Fibroblast of skin of scalp (primary cell): ENCODE data around the gene RARB. TPM values are rescaled to one million over a fixed set of nuclear protein-coding genes. Genes with fewer than 3 reads are reported as not detected.

Experiments
- DNase-seq: peaks from one replicate; pipeline ENCODE4 v3.0.0-alpha.2; 2013
- polyA plus RNA-seq, 2 experiments: library from polyadenylated mRNA; unstranded; fragments of 120-200 nt; gene quantifications; one replicate each; pipeline ENCODE4 v1.2.1, GENCODE V29; 2013; ENCODE audit not compliant: insufficient read length in 2 of 2

RARB gene
- 4.9 TPM for polyA plus RNA-seq (2013, experiment 1 of 2; ENCODE audit: insufficient read length)
- 5.0 TPM for polyA plus RNA-seq (2013, experiment 2 of 2; ENCODE audit: insufficient read length)

DNA sequence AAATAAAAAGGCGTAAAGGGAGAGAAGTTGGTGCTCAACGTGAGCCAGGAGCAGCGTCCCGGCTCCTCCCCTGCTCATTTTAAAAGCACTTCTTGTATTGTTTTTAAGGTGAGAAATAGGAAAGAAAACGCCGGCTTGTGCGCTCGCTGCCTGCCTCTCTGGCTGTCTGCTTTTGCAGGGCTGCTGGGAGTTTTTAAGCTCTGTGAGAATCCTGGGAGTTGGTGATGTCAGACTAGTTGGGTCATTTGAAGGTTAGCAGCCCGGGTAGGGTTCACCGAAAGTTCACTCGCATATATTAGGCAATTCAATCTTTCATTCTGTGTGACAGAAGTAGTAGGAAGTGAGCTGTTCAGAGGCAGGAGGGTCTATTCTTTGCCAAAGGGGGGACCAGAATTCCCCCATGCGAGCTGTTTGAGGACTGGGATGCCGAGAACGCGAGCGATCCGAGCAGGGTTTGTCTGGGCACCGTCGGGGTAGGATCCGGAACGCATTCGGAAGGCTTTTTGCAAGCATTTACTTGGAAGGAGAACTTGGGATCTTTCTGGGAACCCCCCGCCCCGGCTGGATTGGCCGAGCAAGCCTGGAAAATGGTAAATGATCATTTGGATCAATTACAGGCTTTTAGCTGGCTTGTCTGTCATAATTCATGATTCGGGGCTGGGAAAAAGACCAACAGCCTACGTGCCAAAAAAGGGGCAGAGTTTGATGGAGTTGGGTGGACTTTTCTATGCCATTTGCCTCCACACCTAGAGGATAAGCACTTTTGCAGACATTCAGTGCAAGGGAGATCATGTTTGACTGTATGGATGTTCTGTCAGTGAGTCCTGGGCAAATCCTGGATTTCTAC is at the start of gene RARB:
Gene RARB (plus strand): TSS at position 322 of the 847 bp plus-strand sequence. CDS start 469 bp downstream, at position 791.
- peak; percentile 93 for DNase-seq

DNA sequence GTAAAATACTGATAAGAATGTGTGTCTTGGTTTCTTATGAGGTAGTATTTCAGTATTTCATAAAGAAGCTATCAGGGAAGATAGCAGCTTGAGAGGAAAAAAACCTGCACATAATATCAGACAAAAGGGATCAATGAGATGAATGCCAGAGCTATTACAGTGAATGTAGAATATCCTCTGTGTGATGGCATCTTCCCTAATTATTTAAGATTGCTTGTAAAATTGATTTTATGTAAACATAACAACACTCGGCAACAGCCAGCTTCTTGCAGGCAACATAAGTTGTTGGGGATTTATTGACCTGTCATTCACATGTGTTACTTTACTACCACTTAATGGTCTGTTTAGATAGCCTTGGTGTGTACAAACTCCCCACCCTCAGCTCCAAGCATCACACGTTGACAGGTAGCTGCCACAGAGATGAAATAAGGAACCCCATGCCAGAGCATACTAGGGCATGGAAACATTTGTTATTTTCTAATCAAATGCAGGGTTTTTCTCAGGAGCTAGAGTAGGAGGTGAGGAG is 49.2 kb upstream of the RARB start:
- DNase-seq: no peak

DNA sequence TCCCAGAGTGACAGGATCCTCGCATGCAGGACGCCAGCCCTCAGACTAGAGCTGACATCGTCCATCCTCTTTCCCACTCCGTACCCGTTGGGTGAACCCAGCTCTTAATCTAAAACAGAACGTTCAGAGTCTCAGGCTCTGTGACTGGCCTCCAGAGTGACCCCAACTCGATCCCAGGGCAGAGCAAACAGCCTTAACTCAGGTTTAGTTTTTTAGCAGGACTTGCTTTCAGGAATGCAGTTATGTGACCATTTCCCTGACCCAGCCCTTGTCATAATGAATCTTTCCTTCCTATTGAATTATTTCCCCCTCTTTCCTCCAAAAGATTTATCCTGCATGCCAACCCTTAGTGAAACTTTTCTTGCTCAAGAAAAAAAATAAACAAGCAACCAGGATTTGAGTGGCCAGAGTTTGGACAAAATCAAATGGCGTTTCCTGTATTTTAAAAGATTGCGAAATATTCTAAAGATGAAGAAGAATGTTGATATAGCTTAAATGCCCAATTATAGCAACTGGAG is 47.8 kb upstream of the RARB start:
- peak; percentile 3 for DNase-seq

DNA sequence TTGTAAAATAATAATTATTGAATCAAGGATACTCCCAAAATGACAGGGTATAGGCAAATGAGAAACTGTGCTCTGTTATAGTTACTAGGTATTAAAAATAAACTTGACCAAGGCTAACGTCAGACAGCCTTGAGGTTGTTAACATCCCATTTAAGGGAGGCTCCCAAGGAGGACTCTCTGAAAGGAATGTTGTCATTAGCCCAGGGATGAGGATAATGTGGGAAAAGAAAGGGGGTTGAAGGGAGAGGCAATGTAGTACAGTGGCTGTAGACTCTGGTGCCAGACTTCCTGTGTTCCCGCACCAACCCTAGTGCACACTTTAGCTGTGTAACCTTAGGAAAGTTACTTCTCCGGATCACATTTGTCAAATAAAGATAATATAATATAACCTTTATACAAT is 47.0 kb upstream of the RARB start:
- DNase-seq: peak; percentile 2

DNA sequence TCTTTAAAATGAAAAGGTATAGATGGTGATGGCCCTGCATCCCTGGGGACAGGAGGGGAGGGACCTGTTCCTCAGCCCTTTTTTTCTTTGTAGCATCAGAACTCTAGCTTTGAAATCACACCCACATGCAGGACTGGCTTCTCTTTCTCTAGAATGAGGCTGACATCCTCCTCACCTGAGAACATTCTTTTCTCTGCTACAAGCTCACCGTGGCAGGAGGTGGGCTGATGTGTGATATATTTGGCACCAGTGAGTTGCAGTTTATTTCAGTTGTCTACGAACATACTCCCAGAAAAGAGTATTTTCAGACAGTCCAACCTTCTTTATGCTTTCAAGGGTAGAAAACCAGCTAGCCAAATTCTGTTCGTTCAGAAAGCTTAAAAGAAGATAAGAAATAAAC is 43.6 kb upstream of the RARB start:
- no peak for DNase-seq

DNA sequence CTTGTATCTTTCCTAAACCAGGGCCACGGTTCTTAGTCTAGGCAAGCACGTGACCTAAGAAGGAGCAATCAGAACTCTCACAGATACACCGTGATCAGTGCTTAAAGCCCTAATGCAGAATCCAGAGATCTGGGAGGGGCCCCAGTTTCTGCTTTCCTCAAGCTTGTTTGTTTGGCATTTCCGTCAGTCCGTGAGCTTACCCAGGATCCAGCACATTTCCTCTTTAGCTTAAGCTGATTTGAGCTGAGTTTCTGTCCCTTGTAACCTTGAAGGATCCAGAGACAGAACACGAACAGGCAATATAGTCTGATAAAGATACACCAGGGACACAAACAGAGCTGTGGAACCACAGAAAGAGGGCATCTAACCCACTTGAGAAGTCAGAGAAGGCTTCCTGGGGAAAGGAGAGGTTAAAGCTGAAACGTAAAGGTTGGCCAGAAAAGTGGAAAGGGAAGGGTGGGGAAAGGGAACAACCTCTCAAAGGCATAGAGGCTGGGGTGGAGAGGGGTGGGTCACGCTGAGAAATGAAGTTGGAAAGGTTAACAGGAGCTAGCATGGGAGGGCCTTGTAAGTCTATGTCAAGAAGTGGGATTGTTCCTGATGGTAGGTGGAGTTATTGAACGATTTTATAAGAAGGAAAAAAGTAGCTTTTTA is 42.1 kb upstream of the RARB start:
- DNase-seq: no peak

DNA sequence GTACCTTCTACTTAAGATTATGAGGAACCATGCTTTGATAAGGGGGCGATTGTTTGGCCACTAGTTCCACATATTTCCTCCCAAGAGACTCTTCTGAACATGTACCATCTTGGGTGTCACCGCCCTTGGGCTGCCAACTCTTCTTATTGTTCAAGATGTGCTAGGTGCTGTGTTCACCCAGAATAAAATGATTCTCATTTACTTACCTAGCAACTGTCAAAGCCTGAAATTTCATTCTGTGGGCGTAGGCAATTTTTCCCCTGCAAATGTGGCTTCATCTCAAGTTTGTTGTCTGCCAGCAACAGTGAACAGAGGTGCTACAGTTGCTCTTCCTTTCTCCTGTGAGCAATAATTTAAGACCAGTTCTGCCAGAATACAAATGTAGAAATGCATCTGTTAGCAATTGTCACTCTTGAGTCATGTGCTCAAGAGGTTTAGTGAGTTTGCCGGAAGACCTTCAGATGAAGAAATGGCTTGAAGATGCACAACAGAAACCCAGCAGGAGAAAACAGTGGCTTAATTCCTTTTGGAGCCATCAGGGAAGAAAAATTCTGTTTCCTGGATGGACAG is 41.3 kb upstream of the RARB start:
- DNase-seq: peak; percentile 13

DNA sequence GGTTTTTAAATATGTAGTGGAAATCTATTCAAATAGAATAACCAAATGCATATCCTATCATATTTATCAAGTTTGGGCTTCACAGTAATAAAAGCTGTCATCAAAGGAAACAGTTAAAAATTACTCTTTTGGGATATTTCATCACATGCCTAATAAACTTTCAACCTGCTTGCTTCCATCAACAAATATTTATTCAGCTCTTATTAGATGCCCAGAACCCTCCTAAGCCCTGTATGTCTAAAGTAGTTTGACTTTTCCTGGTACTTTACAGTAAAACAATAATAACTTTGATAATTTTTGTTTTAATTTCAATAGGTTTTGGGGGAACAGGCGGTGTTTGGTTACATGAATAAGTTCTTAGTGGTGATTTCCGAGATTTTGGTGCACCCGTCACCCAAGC is 37.5 kb upstream of the RARB start:
- DNase-seq: no peak

DNA sequence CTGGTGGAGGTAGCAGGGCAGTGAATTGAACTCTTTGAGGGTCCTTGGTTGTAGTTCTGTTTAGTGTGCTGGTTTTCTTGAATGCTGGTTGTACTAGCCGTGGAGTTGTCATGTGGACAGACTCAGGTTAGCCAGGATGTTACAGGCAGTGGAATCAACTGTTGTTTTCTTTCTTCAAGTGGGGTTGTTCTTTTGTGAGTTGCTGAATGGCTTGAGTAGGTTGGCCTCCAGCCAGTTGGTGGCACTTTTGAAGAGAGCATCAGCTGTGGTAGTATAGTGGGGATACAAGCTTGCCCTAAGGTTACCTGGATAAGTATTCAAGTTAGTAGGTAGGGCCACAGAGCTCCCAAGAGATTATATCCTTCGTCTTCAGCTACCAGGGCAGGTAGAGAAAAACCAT is 31.8 kb upstream of the RARB start:
- no peak for DNase-seq

DNA sequence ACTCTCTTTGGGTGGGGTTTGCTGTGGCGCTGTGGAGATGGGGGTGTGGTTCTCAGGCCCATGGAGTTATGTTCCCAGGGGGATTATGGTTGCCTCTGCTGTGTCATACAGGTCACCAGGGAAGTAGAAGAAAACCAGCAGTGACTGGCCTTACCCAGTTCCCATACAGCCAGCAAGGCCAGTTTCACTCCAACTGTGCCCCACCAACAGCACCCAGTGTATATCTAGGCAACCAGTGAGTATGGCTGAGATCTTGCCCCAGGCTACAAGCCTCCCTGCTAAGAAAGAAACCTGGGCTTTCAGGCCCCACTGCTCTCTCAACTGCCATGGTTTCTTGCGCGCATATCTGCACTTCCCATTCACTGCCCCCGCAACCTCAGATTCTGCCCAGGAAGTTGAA is 31.4 kb upstream of the RARB start:
- no peak for DNase-seq

DNA sequence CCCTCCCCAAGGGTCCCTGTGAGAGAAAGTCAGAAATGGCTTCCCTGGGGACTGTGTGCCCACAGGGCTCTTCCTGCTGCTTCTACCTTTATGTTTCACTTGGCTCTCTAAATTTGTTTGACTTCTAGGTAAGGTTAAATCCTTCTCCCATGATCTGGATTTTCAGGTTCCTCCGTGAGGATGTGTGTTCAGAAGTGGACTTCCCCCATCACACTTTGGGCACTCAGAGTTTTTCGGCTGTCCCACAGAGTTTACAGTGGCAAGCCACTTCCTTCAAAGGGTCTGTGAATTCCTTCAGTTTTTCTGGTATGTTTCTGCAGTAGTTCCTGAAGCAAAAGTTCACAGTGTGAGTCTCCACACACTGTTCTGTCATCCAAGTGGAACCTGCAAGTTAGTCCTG is 30.9 kb upstream of the RARB start:
- no peak for DNase-seq

DNA sequence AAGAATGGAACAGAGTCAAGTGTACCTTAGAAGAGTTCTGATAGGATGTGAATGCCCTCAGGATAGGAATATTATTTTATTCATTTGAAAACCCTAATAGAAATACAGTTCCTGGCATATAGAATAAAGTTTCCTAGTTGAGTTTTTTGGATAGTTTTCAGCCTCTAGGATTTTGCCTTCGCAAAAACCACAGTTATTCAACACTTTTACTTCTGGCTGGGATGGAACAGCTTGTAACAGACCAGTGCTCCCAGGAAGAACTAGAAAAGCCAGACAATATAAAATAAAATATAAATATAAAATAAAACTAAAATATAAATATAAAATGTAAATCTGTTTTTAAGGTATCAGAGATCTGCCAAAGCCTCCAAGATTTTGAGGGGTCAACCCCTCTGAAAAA is 27.5 kb upstream of the RARB start:
- DNase-seq: no peak

DNA sequence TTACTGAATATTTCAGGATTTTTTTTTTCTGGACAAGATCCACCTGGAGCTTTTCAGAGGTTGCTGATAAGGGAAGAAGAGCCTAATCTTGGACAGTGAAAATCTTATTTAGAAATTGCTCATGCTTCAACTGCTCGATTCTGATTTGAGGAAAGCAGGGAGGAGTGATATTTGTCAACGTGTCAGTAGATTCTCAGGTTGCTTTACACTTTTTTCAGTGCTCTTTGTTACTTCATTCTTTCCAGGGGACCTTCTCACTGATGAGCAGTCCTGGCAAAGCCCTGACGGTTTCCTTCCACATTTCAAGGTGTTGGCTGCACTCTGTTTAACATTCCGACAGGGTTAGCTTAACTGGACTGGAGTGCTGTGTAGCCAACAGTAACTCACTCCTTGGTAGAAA is 24.1 kb upstream of the RARB start:
- no peak for DNase-seq

DNA sequence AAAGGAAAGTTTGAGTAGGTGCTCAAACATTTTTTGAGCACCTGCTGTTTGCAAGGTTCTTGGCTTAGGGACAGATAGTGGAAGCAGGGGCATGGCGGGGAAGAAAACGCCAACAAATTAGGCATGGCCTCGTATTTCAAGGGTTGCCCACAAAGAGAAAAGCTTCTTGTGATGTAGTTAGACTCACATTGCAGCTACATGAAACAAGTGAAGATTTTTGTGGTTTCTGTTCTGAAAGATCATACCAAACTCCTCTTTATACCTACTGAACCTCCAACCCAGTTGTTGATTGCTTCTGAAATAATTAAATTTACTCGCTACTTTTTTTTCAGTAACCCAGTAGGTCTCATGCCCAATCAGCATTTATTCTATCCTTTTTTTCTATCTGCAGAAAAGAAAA is 23.5 kb upstream of the RARB start:
- DNase-seq: no peak

DNA sequence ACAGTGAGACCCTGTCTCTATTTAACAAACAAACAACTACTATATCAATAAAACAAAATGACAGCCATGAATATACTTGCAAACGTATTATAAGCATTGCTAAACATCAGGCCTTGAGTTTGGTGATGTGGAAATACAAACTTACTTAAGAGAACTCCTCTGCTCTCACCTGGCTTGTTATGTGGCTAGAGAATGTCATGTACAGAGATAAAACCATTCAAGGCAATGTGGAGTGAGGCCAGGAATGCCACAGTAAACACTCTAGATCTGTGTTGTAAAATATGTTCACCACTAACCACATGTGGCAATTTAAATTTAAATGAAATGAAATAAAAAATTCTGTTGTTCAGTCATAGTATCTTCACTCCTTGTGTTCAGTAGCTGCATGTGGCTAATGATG is 22.7 kb upstream of the RARB start:
- DNase-seq: no peak

DNA sequence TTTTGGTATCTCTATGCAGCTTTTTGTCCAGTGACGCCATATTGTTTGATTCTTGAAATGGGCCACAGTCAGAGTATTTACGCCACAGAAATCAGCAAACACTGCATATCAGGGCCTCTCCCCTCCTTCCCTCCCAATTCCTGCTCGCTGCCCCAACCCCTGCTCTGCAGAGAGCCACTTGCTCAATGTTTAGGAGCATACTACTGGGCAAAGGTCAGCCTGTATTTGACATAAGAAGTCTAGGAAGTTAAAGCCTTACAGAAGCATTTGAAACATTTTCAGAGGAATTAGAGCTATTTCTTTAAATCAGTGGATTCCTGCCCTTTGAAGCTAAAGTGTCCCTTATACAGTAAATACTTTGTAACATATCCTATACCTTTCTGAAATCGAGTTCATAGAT is 17.4 kb upstream of the RARB start:
- DNase-seq: no peak

DNA sequence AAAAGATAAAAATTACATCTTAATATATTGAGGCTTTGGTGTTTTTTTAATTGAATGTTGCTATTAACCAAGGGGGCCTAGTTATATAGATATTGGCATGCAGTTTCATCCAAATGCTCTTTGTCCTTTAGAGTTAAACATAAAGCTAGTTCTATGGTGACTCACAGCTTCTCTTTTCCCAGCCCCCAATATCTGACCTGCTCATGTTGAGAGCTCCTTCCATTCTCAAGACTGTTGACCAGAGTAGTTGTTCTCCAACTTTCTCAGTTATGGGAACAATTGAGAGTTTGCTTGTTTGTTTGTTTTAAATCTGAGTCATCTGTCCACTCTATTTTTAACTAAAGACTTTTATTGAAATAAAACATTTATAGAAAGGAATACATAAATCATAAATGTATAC is 15.8 kb upstream of the RARB start:
- no peak for DNase-seq

DNA sequence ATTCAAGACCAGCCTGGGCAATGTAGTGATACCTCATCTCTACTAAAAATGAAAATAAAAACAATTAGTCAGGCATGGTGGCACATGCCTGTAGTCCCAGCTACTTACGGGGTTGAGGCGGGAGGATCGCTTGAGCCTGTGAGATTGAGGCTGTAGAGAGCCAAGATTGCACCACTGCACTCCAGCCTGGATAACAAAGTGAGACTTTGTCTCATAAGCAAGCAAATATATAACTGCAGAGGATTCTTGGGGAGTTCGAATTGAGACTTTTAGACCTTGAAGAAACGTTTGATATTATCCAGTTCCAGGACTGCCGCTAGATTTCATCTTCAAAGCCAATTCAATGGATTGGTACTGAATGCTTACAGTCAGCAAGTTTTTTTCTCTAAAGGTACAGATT is 11.9 kb upstream of the RARB start:
- DNase-seq: no peak

DNA sequence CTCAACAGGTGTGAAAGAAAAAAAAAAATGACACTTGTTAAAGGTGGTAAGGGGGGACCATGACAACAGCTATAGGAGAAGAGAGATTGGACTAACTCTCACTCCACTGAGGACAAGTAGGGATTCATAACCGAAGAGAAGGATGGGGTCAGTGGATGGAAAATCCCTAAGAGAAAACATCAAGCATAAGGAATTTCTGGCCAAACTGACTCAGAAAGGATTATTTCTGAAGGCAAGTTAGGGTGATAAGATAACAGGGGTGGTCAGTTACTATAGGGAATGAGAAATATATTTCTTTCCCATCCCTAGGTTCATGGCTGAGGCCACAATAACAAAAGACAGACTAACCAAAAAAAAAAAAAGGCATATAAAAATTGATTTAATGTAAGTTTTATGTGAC is 9.5 kb upstream of the RARB start:
- DNase-seq: no peak

DNA sequence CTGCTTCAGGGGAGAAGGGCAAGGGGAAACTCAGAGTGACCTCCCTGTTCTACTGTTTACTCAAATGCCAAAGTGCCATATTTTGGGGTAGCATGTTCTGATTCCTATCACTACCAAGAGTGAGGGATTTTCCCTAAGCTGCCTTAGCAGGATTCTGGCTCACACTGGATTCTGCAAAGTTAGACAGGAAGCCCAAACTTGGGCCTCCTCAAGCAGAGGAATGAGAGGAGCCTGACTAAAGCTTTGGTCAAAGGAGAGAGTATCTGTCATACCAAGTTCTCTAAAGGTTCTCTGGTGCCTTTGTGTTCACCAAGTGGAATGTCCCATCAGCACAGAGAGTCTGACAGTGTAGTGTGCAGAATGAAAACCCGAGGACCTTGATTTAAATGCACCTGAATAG is 8.8 kb upstream of the RARB start:
- DNase-seq: no peak

DNA sequence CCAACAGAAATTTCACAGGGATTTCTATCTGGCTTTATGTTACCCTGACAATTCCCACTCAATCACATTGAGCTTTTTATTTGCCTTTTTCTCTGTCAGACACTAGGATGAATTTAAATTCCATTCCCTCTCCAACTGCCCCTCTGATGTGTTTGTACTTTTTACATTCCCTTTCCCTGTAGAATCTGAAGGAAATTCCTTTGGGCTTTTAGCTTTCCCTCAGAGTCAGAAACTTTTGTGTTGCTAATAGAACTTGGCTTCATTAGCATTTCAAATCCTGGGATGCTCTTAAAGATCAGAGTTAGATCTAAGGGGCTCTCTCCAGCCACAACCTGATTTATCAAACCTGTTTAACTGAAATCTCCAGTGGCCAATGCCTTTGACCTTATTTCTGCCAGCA is 7.9 kb upstream of the RARB start:
- DNase-seq: no peak

DNA sequence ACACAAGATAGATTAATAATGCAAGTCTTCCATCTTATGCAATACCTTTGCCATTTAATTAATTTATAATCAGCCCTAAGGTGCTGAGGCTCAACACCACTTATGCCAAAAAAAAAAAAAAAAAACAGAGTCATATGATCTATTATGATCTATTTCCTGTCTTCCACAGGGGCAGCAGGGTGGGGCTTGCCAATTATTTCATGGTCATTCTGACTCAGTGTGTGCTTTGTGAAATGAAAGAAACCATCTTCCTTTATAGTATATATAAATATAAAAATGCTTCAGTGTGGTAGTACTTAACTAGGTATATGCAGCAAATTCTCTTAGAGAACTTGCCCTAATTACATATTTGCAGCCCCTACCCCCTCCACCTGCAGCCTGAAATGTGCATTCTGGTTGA is 7.2 kb upstream of the RARB start:
- DNase-seq: no peak

DNA sequence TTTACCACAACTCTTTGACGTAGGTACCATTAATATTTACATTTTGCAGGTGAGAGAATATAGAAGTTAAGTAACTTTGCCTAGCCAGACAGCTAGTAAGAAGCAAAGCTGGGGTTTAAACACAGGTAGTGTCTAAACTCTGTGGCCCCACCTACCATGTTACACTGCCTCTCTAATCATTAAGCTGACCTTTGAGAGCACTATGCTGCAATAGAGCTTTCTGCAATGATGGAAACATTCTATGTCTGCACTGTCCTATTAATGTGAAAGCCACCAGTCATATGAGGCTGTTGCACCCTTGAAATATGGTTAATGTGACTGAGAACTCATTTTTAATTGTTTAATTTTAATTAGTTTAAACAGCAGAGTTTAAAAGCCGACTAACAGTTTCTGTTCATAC is 6.3 kb upstream of the RARB start:
- no peak for DNase-seq
